Spleen (tissue), 11 donors: Measurements from ENCODE around the gene NOP10. TPM values are rescaled to one million over a fixed set of nuclear protein-coding genes. Genes with fewer than 3 reads are reported as not detected.
"Not testable (repeated sequence)": the region's sequence is repeated elsewhere in the genome, so short reads cannot be mapped to it uniquely, and the experiment has no call there.

ENCODE experiments used
- DNase-seq: peaks from one replicate; pipeline ENCODE4 v3.0.0-alpha.2; 2020
- H3K27ac ChIP-seq, 8 donors: fragments of 200-600 bp; sonication (generic) in 7 of 8; 1 replicate in 4 of 8; 2 replicates in 4 of 8; pipeline versions ENCODE4 v1.5.0 to v1.8.0; 2016 to 2021; ENCODE audit warnings: inconsistent platforms in 4 of 8, mild to moderate bottlenecking in 4 of 8, moderate library complexity in 1 of 8
- H3K27me3 ChIP-seq, 7 donors: fragments of 200-600 bp; sonication (generic) in 6 of 7; replicated peaks in 1 of 7; 1 replicate in 4 of 7; 2 replicates in 3 of 7; pipeline versions ENCODE4 v1.5.0 to v1.8.0; 2016 to 2021; ENCODE audit warnings: inconsistent platforms in 3 of 7, mild to moderate bottlenecking in 1 of 7
- H3K36me3 ChIP-seq, 6 donors: fragments of 200-600 bp; sonication (generic) in 5 of 6; 1 replicate in 4 of 6; 2 replicates in 2 of 6; pipeline versions ENCODE4 v1.5.0 to v1.8.0; 2016 to 2021; ENCODE audit warnings: inconsistent platforms in 2 of 6
- H3K4me1 ChIP-seq, 6 donors: fragments of 200-600 bp; sonication (generic) in 5 of 6; 1 replicate in 3 of 6; 2 replicates in 3 of 6; pipeline versions ENCODE4 v1.5.0 to v1.8.0; 2016 to 2021; ENCODE audit warnings: inconsistent platforms in 3 of 6
- H3K4me3 ChIP-seq, 8 donors: fragments of 200-600 bp; sonication (generic) in 7 of 8; 1 replicate in 4 of 8; 2 replicates in 4 of 8; pipeline versions ENCODE4 v1.5.0 to v1.8.0; 2016 to 2021; ENCODE audit warnings: inconsistent platforms in 4 of 8, mild to moderate bottlenecking in 4 of 8, moderate library complexity in 2 of 8
- H3K9me3 ChIP-seq, 8 donors: fragments of 200-600 bp; sonication (generic) in 7 of 8; 1 replicate in 4 of 8; 2 replicates in 4 of 8; pipeline versions ENCODE4 v1.5.0 to v1.8.0; 2016 to 2021; ENCODE audit warnings: inconsistent platforms in 4 of 8
- CTCF ChIP-seq, 11 experiments: fragments of 200-600 bp in 7 of 11; fragments of 450-650 bp in 4 of 11; sonication (generic) in 4 of 11; IDR thresholded peaks in 8 of 11; conservative IDR thresholded peaks in 3 of 11; 1 replicate in 7 of 11; 2 replicates in 4 of 11; pipeline versions ENCODE4 v1.4.0 to v1.8.0; 2016 to 2021; ENCODE audit warnings: antibody characterized with exemption in 11 of 11, inconsistent platforms in 4 of 11, mild to moderate bottlenecking in 1 of 11
- POLR2A ChIP-seq, 3 donors: fragments of 450-650 bp; IDR thresholded peaks; one replicate each; pipeline ENCODE4 v1.5.1; 2017; ENCODE audit warnings: antibody characterized with exemption in 3 of 3, mild to moderate bottlenecking in 1 of 3
- POLR2AphosphoS5 ChIP-seq, 3 donors: sonication (generic); formaldehyde crosslinking; IDR thresholded peaks; one replicate each; pipeline ENCODE4 v1.5.1; 2017; ENCODE audit warnings: antibody characterized with exemption in 3 of 3
- WGBS, 5 donors: extraction: QIAGEN DNeasy Blood & Tissue Kit in 3 of 5; methylation state at CpG; one replicate each; pipeline versions ENCODE4 v1.1.5 to v1.1.7; 2013 to 2018; 5-methylcytosine and 5-hydroxymethylcytosine counted together
- intact Hi-C: fragments of 100-400 bp; cut with DNase I; formaldehyde crosslinking; loops from one replicate; pipeline ENCODE4 v1.15.0; 2023; ENCODE audit warnings: low total_unique reads
- polyA plus RNA-seq, 3 donors: library from polyadenylated mRNA; stranded (reverse); fragments of 200-250 nt; gene quantifications; one replicate each; pipeline ENCODE4 v1.2.1, GENCODE V29; 2013
- total RNA-seq, 7 donors: library from RNA; depleted of rRNA in 3 of 7; stranded (reverse); fragments of >200 nt in 3 of 7; fragmentation: NEBNext Ultra II Directional in 4 of 7; extraction: Animal tissue kit (Norgen Biotek cat#: 25700) in 4 of 7; gene quantifications; one replicate each; pipeline versions ENCODE4 v1.1.0 to v1.2.1, GENCODE V29; 2016 to 2021
- donor health status: healthy with polysubstance abuse.
- donor health status: DM: no; HTN: no; CAD: no; lungs with moderate emphysema.
- donor health status: DM: no; HTN: no; CAD: no.
- donor health status: Bipolar disorder and iron deficiency.
- donor health status: healthy.
- donor health status: DM: no; HTN: no; CAD: no.
- donor health status: DM: yes; HTN: yes; CAD: no.

NOP10 gene
- total and polyA plus RNA-seq, 10 donors: 100.0 to 329 (median 144) TPM

DNA sequence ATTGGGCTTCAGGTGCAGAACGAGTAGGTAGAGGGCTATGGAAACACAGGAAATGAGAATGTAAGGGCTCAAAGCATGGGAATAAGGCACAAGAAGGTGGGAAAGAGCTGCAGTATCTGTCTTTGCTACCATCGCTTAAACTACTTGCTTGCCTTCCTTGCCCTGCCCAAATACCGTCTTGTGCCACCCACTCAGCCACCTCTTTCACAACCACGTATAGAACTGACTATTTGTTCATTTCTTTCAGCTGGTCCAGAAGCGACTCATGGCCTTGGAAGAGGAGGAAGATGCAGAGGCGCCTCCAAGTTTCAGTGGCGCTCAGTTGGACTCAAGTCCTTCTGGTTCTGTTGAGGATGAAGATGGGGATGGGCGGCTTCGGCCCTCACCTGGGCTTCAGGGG is 12.3 kb upstream of the NOP10 start:
- Histone ChIP-seq H3K27ac (no peak overlapping the region), H3K36me3 (peaks cover 0 to 67% (median 33%) of the 10 kb centered on the region in 6 donors), H3K4me1 (no peaks in the 10 kb centered on the region), H3K4me3 (no peak overlapping the region), H3K9me3 (no peaks in the 10 kb centered on the region), H3K27me3 (no peaks in the 10 kb centered on the region)
- no peak for DNase-seq
- 88 to 95% (median 89%) methylated on average over 9 of the region's 9 CpGs for WGBS, 5 donors
- TF ChIP-seq POLR2AphosphoS5 (IDR thresholded peaks at IDR 0.05): no peak
- TF ChIP-seq CTCF (IDR thresholded peaks at IDR 0.05 in 8 of 11, conservative IDR thresholded peaks at IDR 0.05 in 3 of 11): no peak
- TF ChIP-seq POLR2A (IDR thresholded peaks at IDR 0.05): no peak
- intact Hi-C loops: no loop called here

DNA sequence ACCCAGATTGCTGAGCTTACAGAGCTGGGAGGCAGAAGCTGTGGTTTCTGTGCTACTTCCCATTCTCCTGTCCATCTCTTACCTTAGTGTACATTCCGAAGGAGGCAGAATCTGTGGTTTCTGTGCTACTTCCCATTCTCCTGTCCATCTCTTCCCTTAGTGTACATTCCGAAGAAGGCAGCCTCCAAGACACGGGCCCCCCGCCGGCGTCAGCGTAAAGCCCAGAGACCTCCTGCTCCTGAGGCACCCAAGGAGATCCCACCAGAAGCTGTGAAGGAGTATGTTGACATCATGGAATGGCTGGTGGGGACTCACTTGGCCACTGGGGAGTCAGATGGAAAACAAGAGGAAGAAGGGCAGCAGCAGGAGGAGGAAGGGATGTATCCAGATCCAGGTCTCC is 11.3 kb upstream of the NOP10 start:
- H3K4me3 ChIP-seq: no peak overlapping the region
- H3K27me3 ChIP-seq: no peaks in the 10 kb centered on the region
- no peak for TF ChIP-seq POLR2A (IDR thresholded peaks at IDR 0.05)
- TF ChIP-seq CTCF (IDR thresholded peaks at IDR 0.05 in 8 of 11, conservative IDR thresholded peaks at IDR 0.05 in 3 of 11): no peak
- no peak for TF ChIP-seq POLR2AphosphoS5 (IDR thresholded peaks at IDR 0.05)
- DNase-seq: no peak
- H3K27ac ChIP-seq: no peak overlapping the region
- no peaks in the 10 kb centered on the region for H3K9me3 ChIP-seq
- H3K4me1 ChIP-seq: no peaks in the 10 kb centered on the region
- WGBS, 5 donors: 89 to 95% (median 91%) methylated on average over 7 of the region's 7 CpGs
- intact Hi-C loops: no loop called here
- H3K36me3 ChIP-seq: peaks cover 0 to 58% (median 26%) of the 10 kb centered on the region in 6 donors

GRCh38 chr15:34353627-34354026 is 10.7 kb upstream of the NOP10 start:
- no peak for DNase-seq
- no peaks in the 10 kb centered on the region for H3K27me3 ChIP-seq
- no peaks in the 10 kb centered on the region for H3K9me3 ChIP-seq
- 77 to 93% (median 85%) methylated on average over 1 to 2 of the region's 2 CpGs for WGBS, 5 donors
- H3K27ac ChIP-seq: no peak overlapping the region
- intact Hi-C loops: no loop called here
- H3K4me1 ChIP-seq: no peaks in the 10 kb centered on the region
- TF ChIP-seq POLR2A (IDR thresholded peaks at IDR 0.05) (no peak), CTCF (IDR thresholded peaks at IDR 0.05 in 8 of 11, conservative IDR thresholded peaks at IDR 0.05 in 3 of 11) (no peak), POLR2AphosphoS5 (IDR thresholded peaks at IDR 0.05) (no peak)
- H3K4me3 ChIP-seq: no peak overlapping the region
- H3K36me3 ChIP-seq: peaks cover 0 to 51% (median 21%) of the 10 kb centered on the region in 6 donors

DNA sequence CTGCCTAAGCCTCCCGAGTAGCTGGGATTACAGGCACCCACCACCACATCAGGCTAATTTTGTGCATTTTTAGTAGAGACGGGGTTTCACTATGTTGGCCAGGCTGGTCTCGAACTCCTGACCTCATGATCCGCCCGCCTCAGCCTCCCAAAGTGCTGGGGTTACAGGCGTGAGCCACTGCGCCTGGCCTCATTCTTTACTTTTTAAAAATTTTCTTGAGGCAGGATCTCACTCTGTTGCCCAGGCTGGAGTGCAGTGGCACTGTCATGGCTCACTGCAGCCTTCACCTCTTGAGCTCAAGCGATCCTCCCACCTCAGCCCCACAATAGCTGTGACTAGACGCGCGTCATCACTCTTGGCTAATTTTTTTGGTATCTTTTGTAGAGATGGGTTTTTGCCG is 10.1 kb upstream of the NOP10 start:
- intact Hi-C loops, H3K4me1 ChIP-seq, H3K27me3 ChIP-seq, H3K27ac ChIP-seq, H3K9me3 ChIP-seq, DNase-seq, H3K4me3 ChIP-seq: not testable (repeated sequence)
- H3K36me3 ChIP-seq: peaks cover 0 to 45% (median 15%) of the 10 kb centered on the region in 6 donors
- WGBS, 5 donors: 93 to 96% (median 95%) methylated on average over 12 of the region's 12 CpGs

GRCh38 chr15:34349769-34350168 is 6.8 kb upstream of the NOP10 start:
- no peak overlapping the region for H3K27ac ChIP-seq
- H3K36me3 ChIP-seq: peaks cover 0 to 12% (median 0%) of the 10 kb centered on the region in 6 donors
- no peaks in the 10 kb centered on the region for H3K27me3 ChIP-seq
- TF ChIP-seq POLR2AphosphoS5 (IDR thresholded peaks at IDR 0.05) (no peak), POLR2A (IDR thresholded peaks at IDR 0.05) (no peak), CTCF (IDR thresholded peaks at IDR 0.05 in 8 of 11, conservative IDR thresholded peaks at IDR 0.05 in 3 of 11) (no peak)
- WGBS, 5 donors: 85 to 93% (median 89%) methylated on average over 4 of the region's 4 CpGs
- peaks cover 0 to 4% (median 0%) of the 10 kb centered on the region in 6 donors for H3K4me1 ChIP-seq
- no peak for DNase-seq
- intact Hi-C loops: loop anchor here (10.0 kb wide), 1 partner anchor 235 kb away; the partner anchor contains the start of gene GOLGA8B
- H3K4me3 ChIP-seq: no peak overlapping the region
- H3K9me3 ChIP-seq: no peaks in the 10 kb centered on the region
